Neural progenitor cell (in vitro differentiated cells): ENCODE data around the gene CEACAM16. TPM values are rescaled to one million over a fixed set of nuclear protein-coding genes. Genes with fewer than 3 reads are reported as not detected.
"Not testable (repeated sequence)": the region's sequence is repeated elsewhere in the genome, so short reads cannot be mapped to it uniquely, and the experiment has no call there.

Experiments
- DNase-seq: peaks from one replicate; pipeline ENCODE4 v3.0.0-alpha.2; 2016; ENCODE audit warnings: low spot score
- H2AFZ ChIP-seq: fragments of 200-600 bp; sonication (generic); replicated peaks from 2 replicates; pipeline ENCODE4 v1.6.1; 2016; ENCODE audit warnings: antibody characterized with exemption
- H3F3A ChIP-seq: fragments of 200-600 bp; sonication (generic); 2 replicates; pipeline ENCODE4 v1.6.1; 2016; ENCODE audit warnings: antibody characterized with exemption, low read depth
- H3K27ac ChIP-seq: fragments of 200-600 bp; sonication (generic); 2 replicates; pipeline ENCODE4 v1.5.1; 2016; ENCODE audit warnings: mild to moderate bottlenecking
- H3K27me3 ChIP-seq: fragments of 200-600 bp; sonication (generic); 2 replicates; pipeline ENCODE4 v1.6.1; 2016; ENCODE audit warnings: mild to moderate bottlenecking, moderate library complexity
- H3K36me3 ChIP-seq: fragments of 200-600 bp; sonication (generic); 2 replicates; pipeline ENCODE4 v1.5.1; 2016
- H3K4me1 ChIP-seq: fragments of 200-600 bp; sonication (generic); 2 replicates; pipeline ENCODE4 v1.6.1; 2016; ENCODE audit warnings: mixed run types
- H3K4me2 ChIP-seq: fragments of 200-600 bp; sonication (generic); 2 replicates; pipeline ENCODE4 v1.6.1; 2016
- H3K4me3 ChIP-seq: fragments of 200-600 bp; sonication (generic); 2 replicates; pipeline ENCODE4 v1.5.1; 2016
- H3K79me2 ChIP-seq: fragments of 200-600 bp; sonication (generic); 2 replicates; pipeline ENCODE4 v1.6.1; 2016; ENCODE audit warnings: low read depth
- H3K9ac ChIP-seq: fragments of 200-600 bp; sonication (generic); 2 replicates; pipeline ENCODE4 v1.6.1; 2016
- H3K9me3 ChIP-seq: fragments of 200-600 bp; sonication (generic); 2 replicates; pipeline ENCODE4 v1.5.1; 2016; ENCODE audit warnings: low read depth
- H4K20me1 ChIP-seq: fragments of 200-600 bp; sonication (generic); 2 replicates; pipeline ENCODE4 v1.6.1; 2016; ENCODE audit warnings: low read depth
- H3K27ac Mint-ChIP-seq: 3 replicates; pipeline ENCODE4 v1.8.0; 2021; ENCODE audit warnings: mixed read lengths
- H3K27me3 Mint-ChIP-seq: 2 replicates; pipeline ENCODE4 v1.8.0; 2022; ENCODE audit warnings: low read depth, mild to moderate bottlenecking, inconsistent platforms, moderate library complexity, mixed read lengths; ENCODE audit not compliant: insufficient read depth
- H3K36me3 Mint-ChIP-seq: 3 replicates; pipeline ENCODE4 v1.8.0; 2021; ENCODE audit warnings: mixed read lengths
- H3K4me1 Mint-ChIP-seq: 3 replicates; pipeline ENCODE4 v1.8.0; 2021; ENCODE audit warnings: mixed read lengths
- H3K4me3 Mint-ChIP-seq: 3 replicates; pipeline ENCODE4 v1.8.0; 2021; ENCODE audit warnings: mild to moderate bottlenecking, moderate library complexity, mixed read lengths
- H3K9me3 Mint-ChIP-seq: 3 replicates; pipeline ENCODE4 v1.8.0; 2020; ENCODE audit warnings: mixed read lengths
- CTCF ChIP-seq: fragments of 200-600 bp; sonication (generic); IDR thresholded peaks from 2 replicates; pipeline ENCODE4 v1.5.1; 2017; ENCODE audit warnings: antibody characterized with exemption, mild to moderate bottlenecking
- EZH2 ChIP-seq: fragments of 200-600 bp; sonication (generic); IDR thresholded peaks from 2 replicates; pipeline ENCODE4 v1.6.1; 2017; ENCODE audit warnings: antibody characterized with exemption, mild to moderate bottlenecking, moderate library complexity
- EZH2phosphoT487 ChIP-seq: fragments of 200-600 bp; sonication (generic); IDR thresholded peaks from 2 replicates; pipeline ENCODE4 v1.6.1; 2017; ENCODE audit warnings: antibody characterized with exemption
- total RNA-seq: library from RNA; depleted of rRNA; stranded (reverse); fragments of >200 nt; gene quantifications from 2 replicates; pipeline ENCODE4 v1.2.3, GENCODE V29; 2015; ENCODE audit warnings: low replicate concordance

CEACAM16 gene
- total RNA-seq, 1 donor from 2014 or later = not detected

GRCh38 chr19:44720945-44721344, 22.0 kb downstream of the CEACAM16 start:
- Histone ChIP-seq H4K20me1 (no peaks in the 10 kb centered on the region), H3K9me3 (no peaks in the 10 kb centered on the region), H3K9ac (no peak overlapping the region), H3K36me3 (no peaks in the 10 kb centered on the region), H3K27ac (no peak overlapping the region), H3F3A (no peaks in the 10 kb centered on the region), H2AFZ (no peak overlapping the region), H3K79me2 (no peaks in the 10 kb centered on the region), H3K4me2 (no peak overlapping the region), H3K4me3 (no peak overlapping the region), H3K4me1 (peaks cover 5% of the 10 kb centered on the region), H3K27me3 (no peaks in the 10 kb centered on the region)
- H3K4me3 Mint-ChIP-seq = no peak overlapping the region
- TF ChIP-seq CTCF (no peak), EZH2 (no peak), EZH2phosphoT487 (no peak)
- H3K9me3 Mint-ChIP-seq = no peaks in the 10 kb centered on the region
- peaks cover 12% of the 10 kb centered on the region for H3K4me1 Mint-ChIP-seq
- DNase-seq = no peak
- H3K27ac Mint-ChIP-seq = peak overlapping the region; percentile 11
- H3K27me3 Mint-ChIP-seq = peaks cover 3% of the 10 kb centered on the region
- no peaks in the 10 kb centered on the region for H3K36me3 Mint-ChIP-seq

- H3K9me3 Mint-ChIP-seq, H2AFZ ChIP-seq, H3K27me3 Mint-ChIP-seq, H3K4me3 Mint-ChIP-seq, H3K36me3 ChIP-seq, H3K79me2 ChIP-seq, H3K9me3 ChIP-seq, H3K27me3 ChIP-seq, H3K4me1 ChIP-seq, H3K27ac ChIP-seq, H3K9ac ChIP-seq, H3K4me2 ChIP-seq, H4K20me1 ChIP-seq, H3K27ac Mint-ChIP-seq, H3K36me3 Mint-ChIP-seq, H3F3A ChIP-seq, DNase-seq, H3K4me3 ChIP-seq: not testable (repeated sequence)
- H3K4me1 Mint-ChIP-seq = peaks cover 12% of the 10 kb centered on the region
These were observed 22.4 kb downstream of the CEACAM16 start for GRCh38 chr19:44721369-44721768.

- H3K27ac ChIP-seq = no peak overlapping the region
- TF ChIP-seq CTCF = no peak
- TF ChIP-seq EZH2 = no peak
- TF ChIP-seq EZH2phosphoT487 = no peak
- Mint-ChIP-seq H3K4me1 (peaks cover 12% of the 10 kb centered on the region), H3K4me3 (no peak overlapping the region), H3K9me3 (no peaks in the 10 kb centered on the region), H3K27ac (no peak overlapping the region), H3K36me3 (no peaks in the 10 kb centered on the region), H3K27me3 (peaks cover 3% of the 10 kb centered on the region)
- H3K4me3 ChIP-seq = no peak overlapping the region
- H3K36me3 ChIP-seq = no peaks in the 10 kb centered on the region
- peaks cover 5% of the 10 kb centered on the region for H3K4me1 ChIP-seq
- no peaks in the 10 kb centered on the region for H3K27me3 ChIP-seq
- no peak overlapping the region for H2AFZ ChIP-seq
- no peaks in the 10 kb centered on the region for H3K79me2 ChIP-seq
- no peaks in the 10 kb centered on the region for H3K9me3 ChIP-seq
- no peaks in the 10 kb centered on the region for H4K20me1 ChIP-seq
- no peak overlapping the region for H3K4me2 ChIP-seq
- no peaks in the 10 kb centered on the region for H3F3A ChIP-seq
- no peak for DNase-seq
- H3K9ac ChIP-seq = no peak overlapping the region
These were observed 23.5 kb downstream of the CEACAM16 start for GRCh38 chr19:44722131-44723121.
